GM12892 (cell line): Measurements from ENCODE around the gene MLF2.

ENCODE experiments used
- POLR2A ChIP-seq: IDR thresholded peaks from 2 replicates; pipeline ENCODE4 v1.6.1; 2011; ENCODE audit warnings: low read depth, low read length, control low read depth
- POLR2AphosphoS5 ChIP-seq: IDR thresholded peaks from 2 replicates; pipeline ENCODE4 v1.6.1; 2011; ENCODE audit warnings: low read depth, low read length, control low read depth
- TAF1 ChIP-seq: IDR thresholded peaks from 2 replicates; pipeline ENCODE4 v1.6.1; 2011; ENCODE audit warnings: low read depth, mild to moderate bottlenecking, control low read depth, low read length, borderline replicate concordance

DNA sequence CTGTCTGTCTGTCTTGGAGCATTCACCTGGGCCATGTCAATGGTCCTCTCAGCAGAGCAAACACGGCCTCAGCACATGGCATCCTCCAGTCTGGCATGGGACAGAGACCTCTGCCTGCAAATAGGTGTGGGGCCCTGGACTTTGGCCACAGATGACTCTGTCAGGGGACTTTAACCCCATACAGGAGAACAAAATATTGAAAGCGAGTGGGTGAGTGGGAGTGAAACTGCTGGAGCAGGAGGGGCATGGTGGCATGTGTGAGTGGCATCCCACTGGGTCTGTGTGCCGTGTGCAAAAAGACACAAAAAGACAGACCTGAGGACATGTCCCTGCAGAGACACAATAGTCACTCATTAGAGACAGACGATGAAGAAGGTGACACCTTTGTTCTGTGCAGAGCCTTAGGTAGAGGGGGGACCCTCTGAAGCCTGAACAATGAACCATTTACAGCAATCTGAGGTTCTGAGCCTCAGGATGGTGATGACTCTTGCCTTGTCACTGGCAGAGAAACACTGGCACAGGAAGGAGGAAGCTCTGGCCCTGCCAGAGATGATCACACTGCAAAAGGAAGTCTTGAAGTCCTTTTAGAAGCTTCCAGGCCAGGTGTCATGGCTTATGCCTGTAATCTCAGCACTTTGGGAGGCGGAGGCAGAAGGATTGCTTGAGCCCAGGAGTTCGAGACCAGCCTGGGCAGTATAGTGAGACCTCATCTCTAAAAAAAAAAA is 26.9 kb upstream of the MLF2 start:
- TF ChIP-seq TAF1 (no peak), POLR2A (no peak), POLR2AphosphoS5 (no peak)
